Measurements from ENCODE around the gene TEAD2. TPM values are rescaled to one million over a fixed set of nuclear protein-coding genes. Genes with fewer than 3 reads are reported as not detected.

Gene TEAD2
- total and polyA plus RNA-seq, 9 of the 15 experiments (the other 6 are each of a cell fraction or from before 2014, with no cell fraction given): 1.6 to 27.0 (median 13.9) TPM

GRCh38 chr19:49347835-49348234, 14.4 kb downstream of the TEAD2 start (continued):
- TF ChIP-seq RERE (CRISPR knock-in tag; IDR thresholded peaks at IDR 0.05; ENCODE audit: borderline replicate concordance): no peak
- TF ChIP-seq BRCA1 (IDR thresholded peaks at IDR 0.05): no peak
- no peak for TF ChIP-seq BRCA1 (CRISPR knock-in tag; IDR thresholded peaks at IDR 0.05)
- TF ChIP-seq HDAC1 (IDR thresholded peaks at IDR 0.05): no peak
- TF ChIP-seq BACH1 (tag; IDR thresholded peaks at IDR 0.05): no peak
- no peak for TF ChIP-seq ZNF165 (CRISPR knock-in tag; IDR thresholded peaks at IDR 0.05; ENCODE audit: borderline replicate concordance)
- TF ChIP-seq, protein P1, sequence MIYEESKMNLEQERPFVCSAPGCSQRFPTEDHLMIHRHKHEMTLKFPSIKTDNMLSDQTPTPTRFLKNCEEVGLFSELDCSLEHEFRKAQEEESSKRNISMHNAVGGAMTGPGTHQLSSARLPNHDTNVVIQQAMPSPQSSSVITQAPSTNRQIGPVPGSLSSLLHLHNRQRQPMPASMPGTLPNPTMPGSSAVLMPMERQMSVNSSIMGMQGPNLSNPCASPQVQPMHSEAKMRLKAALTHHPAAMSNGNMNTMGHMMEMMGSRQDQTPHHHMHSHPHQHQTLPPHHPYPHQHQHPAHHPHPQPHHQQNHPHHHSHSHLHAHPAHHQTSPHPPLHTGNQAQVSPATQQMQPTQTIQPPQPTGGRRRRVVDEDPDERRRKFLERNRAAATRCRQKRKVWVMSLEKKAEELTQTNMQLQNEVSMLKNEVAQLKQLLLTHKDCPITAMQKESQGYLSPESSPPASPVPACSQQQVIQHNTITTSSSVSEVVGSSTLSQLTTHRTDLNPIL (CRISPR knock-in tag; IDR thresholded peaks at IDR 0.05): no peak
- no peak for TF ChIP-seq HIVEP1 (CRISPR knock-in tag; IDR thresholded peaks at IDR 0.05)
- TF ChIP-seq CCAR2 (IDR thresholded peaks at IDR 0.05; ENCODE audit: low read depth, low read length): no peak
- 0 out of 2 replicates have a peak, but pooled peaks have one; percentile 8 for TF ChIP-seq SMC3 (conservative IDR thresholded peaks at IDR 0.05; ENCODE audit: insufficient read depth, low read depth, low read length)
- no peak for TF ChIP-seq PHF20 (IDR thresholded peaks at IDR 0.05; ENCODE audit: partially characterized antibody)
- TF ChIP-seq SRSF7 (optimal IDR thresholded peaks at IDR 0.05; ENCODE audit: low read depth, low read length): no peak
- no peak for TF ChIP-seq FOXJ2 (tag; IDR thresholded peaks at IDR 0.05)
- TF ChIP-seq, protein P2, sequence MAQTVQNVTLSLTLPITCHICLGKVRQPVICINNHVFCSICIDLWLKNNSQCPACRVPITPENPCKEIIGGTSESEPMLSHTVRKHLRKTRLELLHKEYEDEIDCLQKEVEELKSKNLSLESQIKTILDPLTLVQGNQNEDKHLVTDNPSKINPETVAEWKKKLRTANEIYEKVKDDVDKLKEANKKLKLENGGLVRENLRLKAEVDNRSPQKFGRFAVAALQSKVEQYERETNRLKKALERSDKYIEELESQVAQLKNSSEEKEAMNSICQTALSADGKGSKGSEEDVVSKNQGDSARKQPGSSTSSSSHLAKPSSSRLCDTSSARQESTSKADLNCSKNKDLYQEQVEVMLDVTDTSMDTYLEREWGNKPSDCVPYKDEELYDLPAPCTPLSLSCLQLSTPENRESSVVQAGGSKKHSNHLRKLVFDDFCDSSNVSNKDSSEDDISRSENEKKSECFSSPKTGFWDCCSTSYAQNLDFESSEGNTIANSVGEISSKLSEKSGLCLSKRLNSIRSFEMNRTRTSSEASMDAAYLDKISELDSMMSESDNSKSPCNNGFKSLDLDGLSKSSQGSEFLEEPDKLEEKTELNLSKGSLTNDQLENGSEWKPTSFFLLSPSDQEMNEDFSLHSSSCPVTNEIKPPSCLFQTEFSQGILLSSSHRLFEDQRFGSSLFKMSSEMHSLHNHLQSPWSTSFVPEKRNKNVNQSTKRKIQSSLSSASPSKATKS (CRISPR knock-in tag; IDR thresholded peaks at IDR 0.05): no peak
- TF ChIP-seq GTF2E2 (tag; IDR thresholded peaks at IDR 0.05): no peak
- peak in 1 of 2 experiments; percentile 39; a peak in 2 of 4 replicates for TF ChIP-seq RAD21 (CRISPR knock-in tag; conservative IDR thresholded peaks at IDR 0.05 in 1 of 2, IDR thresholded peaks at IDR 0.05 in 1 of 2)
- no peak for TF ChIP-seq FOXM1 (IDR thresholded peaks at IDR 0.05; ENCODE audit: low read depth)
- TF ChIP-seq FOXM1 (CRISPR knock-in tag; IDR thresholded peaks at IDR 0.05; ENCODE audit: low read depth): no peak
- TF ChIP-seq, protein P3, sequence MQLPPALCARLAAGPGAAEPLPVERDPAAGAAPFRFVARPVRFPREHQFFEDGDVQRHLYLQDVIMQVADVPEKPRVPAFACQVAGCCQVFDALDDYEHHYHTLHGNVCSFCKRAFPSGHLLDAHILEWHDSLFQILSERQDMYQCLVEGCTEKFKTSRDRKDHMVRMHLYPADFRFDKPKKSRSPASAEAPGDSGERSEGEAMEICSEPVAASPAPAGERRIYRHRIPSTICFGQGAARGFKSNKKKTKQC (CRISPR knock-in tag; IDR thresholded peaks at IDR 0.05): no peak
- peak; percentile 58; the same call in 1 of the 2 replicates for TF ChIP-seq TOE1 (IDR thresholded peaks at IDR 0.05; ENCODE audit: borderline replicate concordance)
- no peak for TF ChIP-seq TOE1 (CRISPR knock-in tag; IDR thresholded peaks at IDR 0.05; ENCODE audit: borderline replicate concordance, low read depth)

Data from K562 (cell line).